HepG2 (cell line): ENCODE measurements around the gene CCNA2. TPM values are rescaled to one million over a fixed set of nuclear protein-coding genes. Genes with fewer than 3 reads are reported as not detected.

Source experiments
- ATAD3A ChIP-seq: sonication (generic); formaldehyde crosslinking; IDR thresholded peaks from 2 replicates; pipeline ENCODE4 v1.4.0; 2020; ENCODE audit warnings: missing genetic modification reagents
- ATF7-NPFF ChIP-seq: sonication (generic); formaldehyde crosslinking; IDR thresholded peaks from 2 replicates; pipeline ENCODE4 v1.8.1; 2023; ENCODE audit warnings: mild to moderate bottlenecking, low read depth, missing genetic modification reagents, moderate library complexity
- FOXA1 ChIP-seq, 2 experiments: fragments of 450-650 bp in 1 of 2; sonication (generic) in 1 of 2; formaldehyde crosslinking in 1 of 2; IDR thresholded peaks; 2 replicates each; pipeline versions ENCODE4 v1.4.0 to v1.6.1; 2016 to 2020; ENCODE audit warnings: missing genetic modification reagents in 1 of 2
- NFKB2 ChIP-seq: sonication (generic); formaldehyde crosslinking; IDR thresholded peaks from 2 replicates; pipeline ENCODE4 v1.4.0; 2020; ENCODE audit warnings: missing genetic modification reagents, borderline replicate concordance
- POLR2AphosphoS2 ChIP-seq: IDR thresholded peaks from 2 replicates; pipeline ENCODE4 v1.6.1; 2011; ENCODE audit warnings: low read depth, low read length, improper control_type of control experiment
- RELA ChIP-seq: sonication (generic); formaldehyde crosslinking; IDR thresholded peaks from 2 replicates; pipeline ENCODE4 v1.4.0; 2020; ENCODE audit warnings: missing genetic modification reagents
- SNAPC5 ChIP-seq: sonication (generic); formaldehyde crosslinking; IDR thresholded peaks from 2 replicates; pipeline ENCODE4 v1.8.1; 2023; ENCODE audit warnings: mild to moderate bottlenecking, missing genetic modification reagents, borderline replicate concordance
- TBX2 ChIP-seq: sonication (generic); formaldehyde crosslinking; IDR thresholded peaks from 2 replicates; pipeline ENCODE4 v1.5.0; 2020; ENCODE audit warnings: missing genetic modification reagents, mild to moderate bottlenecking, borderline replicate concordance
- ZNF225 ChIP-seq: sonication (generic); formaldehyde crosslinking; IDR thresholded peaks from 2 replicates; pipeline ENCODE4 v1.4.0; 2020; ENCODE audit warnings: mild to moderate bottlenecking, missing genetic modification reagents
- ZNF232 ChIP-seq: sonication (generic); formaldehyde crosslinking; IDR thresholded peaks from 2 replicates; pipeline ENCODE4 v1.4.0; 2020; ENCODE audit warnings: missing genetic modification reagents, borderline replicate concordance
- ZNF543 ChIP-seq: sonication (generic); formaldehyde crosslinking; IDR thresholded peaks from 2 replicates; pipeline ENCODE4 v1.4.0; 2020; ENCODE audit warnings: mild to moderate bottlenecking, missing genetic modification reagents
- ZNF766 ChIP-seq: sonication (generic); formaldehyde crosslinking; IDR thresholded peaks from 2 replicates; pipeline ENCODE4 v1.5.0; 2020; ENCODE audit warnings: missing genetic modification reagents, borderline replicate concordance
- ZNF788 ChIP-seq: sonication (generic); formaldehyde crosslinking; IDR thresholded peaks from 2 replicates; pipeline ENCODE4 v1.5.0; 2020; ENCODE audit warnings: mild to moderate bottlenecking, missing genetic modification reagents, borderline replicate concordance
- ZNF878 ChIP-seq: sonication (generic); formaldehyde crosslinking; IDR thresholded peaks from 2 replicates; pipeline ENCODE4 v1.8.1; 2023; ENCODE audit warnings: mild to moderate bottlenecking, missing genetic modification reagents, moderate library complexity
- polyA plus RNA-seq, 8 experiments: library from polyadenylated mRNA; depleted of rRNA in 3 of 8; stranded (reverse) in 7 of 8; unstranded in 1 of 8; fragments of >200 nt; fragmentation: Illumina TruSeq in 4 of 8; extraction: Trizol in 4 of 8; gene quantifications; 2 replicates each; pipeline versions ENCODE4 v1.2.1 to v1.2.3, GENCODE V29; 2011 to 2016; ENCODE audit warnings: low read depth in 4 of 8, missing spikeins in 1 of 8, mixed read lengths in 1 of 8; ENCODE audit not compliant: insufficient read depth in 1 of 8
- total RNA-seq, 5 experiments: library from RNA; depleted of rRNA; stranded (reverse); fragments of >200 nt; fragmentation: Illumina TruSeq; extraction: Trizol; gene quantifications; 2 replicates each; pipeline ENCODE4 v1.2.3, GENCODE V29; 2016; ENCODE audit warnings: low read depth in 1 of 5
- TF ChIP-seq, protein P1 (sequence below): sonication (generic); formaldehyde crosslinking; IDR thresholded peaks from 2 replicates; pipeline ENCODE4 v1.4.0; 2020; ENCODE audit warnings: missing genetic modification reagents
- TF ChIP-seq, protein P2 (sequence below), 2 experiments: sonication (generic) in 1 of 2; formaldehyde crosslinking in 1 of 2; IDR thresholded peaks; 2 replicates each; pipeline versions ENCODE4 v1.4.0 to v1.6.1; 2016 to 2020; ENCODE audit warnings: borderline replicate concordance in 1 of 2, low read depth in 1 of 2, mild to moderate bottlenecking in 1 of 2, missing genetic modification reagents in 1 of 2
- TF ChIP-seq, protein P3 (sequence below): sonication (generic); formaldehyde crosslinking; IDR thresholded peaks from 2 replicates; pipeline ENCODE4 v1.5.0; 2020; ENCODE audit warnings: mild to moderate bottlenecking, missing genetic modification reagents, moderate library complexity

The CCNA2 gene
- total and polyA plus RNA-seq, 2 of the 13 experiments (the other 11 are each of a cell fraction or from before 2014, with no cell fraction given): 31.3 to 105 TPM

- TF ChIP-seq, protein P1, sequence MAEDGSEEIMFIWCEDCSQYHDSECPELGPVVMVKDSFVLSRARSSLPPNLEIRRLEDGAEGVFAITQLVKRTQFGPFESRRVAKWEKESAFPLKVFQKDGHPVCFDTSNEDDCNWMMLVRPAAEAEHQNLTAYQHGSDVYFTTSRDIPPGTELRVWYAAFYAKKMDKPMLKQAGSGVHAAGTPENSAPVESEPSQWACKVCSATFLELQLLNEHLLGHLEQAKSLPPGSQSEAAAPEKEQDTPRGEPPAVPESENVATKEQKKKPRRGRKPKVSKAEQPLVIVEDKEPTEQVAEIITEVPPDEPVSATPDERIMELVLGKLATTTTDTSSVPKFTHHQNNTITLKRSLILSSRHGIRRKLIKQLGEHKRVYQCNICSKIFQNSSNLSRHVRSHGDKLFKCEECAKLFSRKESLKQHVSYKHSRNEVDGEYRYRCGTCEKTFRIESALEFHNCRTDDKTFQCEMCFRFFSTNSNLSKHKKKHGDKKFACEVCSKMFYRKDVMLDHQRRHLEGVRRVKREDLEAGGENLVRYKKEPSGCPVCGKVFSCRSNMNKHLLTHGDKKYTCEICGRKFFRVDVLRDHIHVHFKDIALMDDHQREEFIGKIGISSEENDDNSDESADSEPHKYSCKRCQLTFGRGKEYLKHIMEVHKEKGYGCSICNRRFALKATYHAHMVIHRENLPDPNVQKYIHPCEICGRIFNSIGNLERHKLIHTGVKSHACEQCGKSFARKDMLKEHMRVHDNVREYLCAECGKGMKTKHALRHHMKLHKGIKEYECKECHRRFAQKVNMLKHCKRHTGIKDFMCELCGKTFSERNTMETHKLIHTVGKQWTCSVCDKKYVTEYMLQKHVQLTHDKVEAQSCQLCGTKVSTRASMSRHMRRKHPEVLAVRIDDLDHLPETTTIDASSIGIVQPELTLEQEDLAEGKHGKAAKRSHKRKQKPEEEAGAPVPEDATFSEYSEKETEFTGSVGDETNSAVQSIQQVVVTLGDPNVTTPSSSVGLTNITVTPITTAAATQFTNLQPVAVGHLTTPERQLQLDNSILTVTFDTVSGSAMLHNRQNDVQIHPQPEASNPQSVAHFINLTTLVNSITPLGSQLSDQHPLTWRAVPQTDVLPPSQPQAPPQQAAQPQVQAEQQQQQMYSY (CRISPR knock-in tag): peak; percentile 36; the same call in 1 of the 2 replicates
- TF ChIP-seq ZNF232 (CRISPR knock-in tag): 0 out of 2 replicates have a peak, but pooled peaks have one; percentile 59
- no peak for TF ChIP-seq SNAPC5 (CRISPR knock-in tag)
- peak; percentile 77; the same call in 1 of the 2 replicates for TF ChIP-seq ZNF766 (CRISPR knock-in tag)
- no peak for TF ChIP-seq ATAD3A (CRISPR knock-in tag)
- peak; percentile 70; the same call in 1 of the 2 replicates for TF ChIP-seq ZNF878 (CRISPR knock-in tag)
- TF ChIP-seq TBX2 (CRISPR knock-in tag): peak; percentile 57; the same call in 1 of the 2 replicates
- TF ChIP-seq ATF7-NPFF (CRISPR knock-in tag): peak; percentile 96
- no peak; the same call in 1 of the 2 replicates for TF ChIP-seq ZNF788 (CRISPR knock-in tag)
- TF ChIP-seq ZNF543: peak; percentile 35; the same call in 1 of the 2 replicates
- peak; percentile 80; the same call in 1 of the 2 replicates for TF ChIP-seq ZNF225 (CRISPR knock-in tag)
- TF ChIP-seq, protein P2, sequence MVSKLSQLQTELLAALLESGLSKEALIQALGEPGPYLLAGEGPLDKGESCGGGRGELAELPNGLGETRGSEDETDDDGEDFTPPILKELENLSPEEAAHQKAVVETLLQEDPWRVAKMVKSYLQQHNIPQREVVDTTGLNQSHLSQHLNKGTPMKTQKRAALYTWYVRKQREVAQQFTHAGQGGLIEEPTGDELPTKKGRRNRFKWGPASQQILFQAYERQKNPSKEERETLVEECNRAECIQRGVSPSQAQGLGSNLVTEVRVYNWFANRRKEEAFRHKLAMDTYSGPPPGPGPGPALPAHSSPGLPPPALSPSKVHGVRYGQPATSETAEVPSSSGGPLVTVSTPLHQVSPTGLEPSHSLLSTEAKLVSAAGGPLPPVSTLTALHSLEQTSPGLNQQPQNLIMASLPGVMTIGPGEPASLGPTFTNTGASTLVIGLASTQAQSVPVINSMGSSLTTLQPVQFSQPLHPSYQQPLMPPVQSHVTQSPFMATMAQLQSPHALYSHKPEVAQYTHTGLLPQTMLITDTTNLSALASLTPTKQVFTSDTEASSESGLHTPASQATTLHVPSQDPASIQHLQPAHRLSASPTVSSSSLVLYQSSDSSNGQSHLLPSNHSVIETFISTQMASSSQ (IDR thresholded peaks at IDR 0.05; ENCODE audit: low read depth): no peak
- TF ChIP-seq, protein P2 (CRISPR knock-in tag; IDR thresholded peaks at IDR 0.05; ENCODE audit: borderline replicate concordance): peak; percentile 67; the same call in 1 of the 2 replicates
- TF ChIP-seq RELA (CRISPR knock-in tag): no peak
- TF ChIP-seq POLR2AphosphoS2: no peak
- TF ChIP-seq, protein P3, sequence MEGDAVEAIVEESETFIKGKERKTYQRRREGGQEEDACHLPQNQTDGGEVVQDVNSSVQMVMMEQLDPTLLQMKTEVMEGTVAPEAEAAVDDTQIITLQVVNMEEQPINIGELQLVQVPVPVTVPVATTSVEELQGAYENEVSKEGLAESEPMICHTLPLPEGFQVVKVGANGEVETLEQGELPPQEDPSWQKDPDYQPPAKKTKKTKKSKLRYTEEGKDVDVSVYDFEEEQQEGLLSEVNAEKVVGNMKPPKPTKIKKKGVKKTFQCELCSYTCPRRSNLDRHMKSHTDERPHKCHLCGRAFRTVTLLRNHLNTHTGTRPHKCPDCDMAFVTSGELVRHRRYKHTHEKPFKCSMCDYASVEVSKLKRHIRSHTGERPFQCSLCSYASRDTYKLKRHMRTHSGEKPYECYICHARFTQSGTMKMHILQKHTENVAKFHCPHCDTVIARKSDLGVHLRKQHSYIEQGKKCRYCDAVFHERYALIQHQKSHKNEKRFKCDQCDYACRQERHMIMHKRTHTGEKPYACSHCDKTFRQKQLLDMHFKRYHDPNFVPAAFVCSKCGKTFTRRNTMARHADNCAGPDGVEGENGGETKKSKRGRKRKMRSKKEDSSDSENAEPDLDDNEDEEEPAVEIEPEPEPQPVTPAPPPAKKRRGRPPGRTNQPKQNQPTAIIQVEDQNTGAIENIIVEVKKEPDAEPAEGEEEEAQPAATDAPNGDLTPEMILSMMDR (CRISPR knock-in tag): no peak
- TF ChIP-seq FOXA1 (IDR thresholded peaks at IDR 0.05): no peak
- no peak for TF ChIP-seq FOXA1 (CRISPR knock-in tag; IDR thresholded peaks at IDR 0.05)
- TF ChIP-seq NFKB2 (CRISPR knock-in tag): peak; percentile 73; the same call in 1 of the 2 replicates
Observed at GRCh38 chr4:121823505-121824170, at the start of gene CCNA2 (continued).
